Kasumi-1 (cell line): ENCODE results near the gene SND1.
A peak's percentile ranks its signal among the peaks of the same experiment; 100 is the strongest.

Experiments used
- DNase-seq, 2 experiments: peaks; one replicate each; lab custom pipeline; 2025; lab: John Stamatoyannopoulos, UW

Gene SND1

DNA sequence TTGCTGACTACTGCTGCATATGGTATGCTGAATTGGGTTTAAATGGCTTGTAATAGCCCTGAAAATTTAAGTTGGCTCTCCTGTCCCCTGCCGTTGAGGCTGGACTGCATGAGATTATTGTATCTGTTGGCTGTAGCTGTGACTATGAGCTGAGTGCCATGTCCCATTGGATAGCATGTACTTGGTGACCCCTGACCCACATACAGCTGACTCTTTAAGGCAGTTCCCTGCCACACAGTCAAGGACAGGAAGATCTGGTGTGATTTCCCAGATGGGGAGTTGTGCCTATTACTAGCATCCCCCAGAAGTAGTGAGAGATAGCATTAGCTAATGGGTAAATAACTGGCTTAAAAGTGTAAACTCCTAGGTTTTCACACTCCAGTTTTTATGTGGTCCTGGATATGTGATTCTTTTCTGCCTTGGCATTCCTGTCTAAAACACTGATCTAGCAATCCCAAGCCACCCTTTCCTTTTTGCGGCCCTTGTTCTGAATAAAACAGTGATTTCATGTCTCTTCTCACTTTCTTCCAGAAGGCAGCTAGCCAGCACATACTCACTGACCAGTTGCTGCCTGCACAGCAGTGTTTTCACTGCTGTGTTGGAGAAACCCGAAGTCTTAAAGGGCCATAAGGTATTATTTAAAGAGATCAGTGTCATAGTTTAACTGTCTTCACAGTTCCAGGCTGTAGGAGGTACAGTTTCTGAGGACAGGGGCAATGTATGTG lies 343.3 kb downstream of the SND1 start:
- no peak for DNase-seq

- no peak for DNase-seq
Observed at GRCh38 chr7:127995881-127996215, 343.9 kb downstream of the SND1 start.

DNA sequence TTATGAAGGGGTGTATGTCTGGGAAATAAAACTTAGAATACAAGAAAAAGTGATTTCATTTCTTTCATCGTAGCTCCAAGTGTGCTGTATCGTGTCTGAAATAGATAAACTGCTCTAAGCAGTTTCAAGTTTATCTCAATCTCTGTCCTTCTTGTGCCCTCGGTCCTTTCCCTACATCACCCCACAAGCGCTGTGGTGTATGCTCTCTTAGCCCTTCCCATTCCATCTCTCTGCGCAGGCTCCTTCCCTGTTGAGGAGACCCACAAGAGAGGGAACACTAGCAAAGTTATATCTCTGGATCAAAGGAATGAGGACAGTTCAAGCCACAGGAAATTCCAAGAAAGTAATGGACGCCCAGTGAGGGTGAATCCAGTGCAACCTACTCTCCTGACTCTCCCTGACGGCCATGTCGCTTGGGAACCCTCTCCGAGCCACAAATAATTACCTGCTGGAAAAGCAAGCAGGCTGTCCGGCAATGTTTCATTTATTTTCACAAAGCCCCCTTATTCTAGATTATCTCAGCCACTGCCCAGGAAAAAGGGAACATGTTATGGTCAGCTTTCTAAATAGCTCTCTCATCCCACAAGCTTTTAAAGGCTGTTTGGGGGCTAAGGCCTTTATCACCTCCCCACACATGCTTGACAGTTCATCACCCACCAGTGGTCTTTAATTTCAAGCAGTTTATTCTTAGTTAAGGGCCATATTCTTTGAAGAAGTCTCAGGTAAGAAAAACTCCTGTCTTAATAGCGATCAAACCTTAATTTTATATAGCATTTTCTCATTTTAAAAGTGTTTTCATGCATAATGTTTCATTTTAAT lies 344.5 kb downstream of the SND1 start:
- DNase-seq: no peak

GRCh38 chr7:127997226-127997922 lies 345.4 kb downstream of the SND1 start:
- DNase-seq: no peak

GRCh38 chr7:127998671-127999070 lies 346.7 kb downstream of the SND1 start:
- DNase-seq: no peak

DNA sequence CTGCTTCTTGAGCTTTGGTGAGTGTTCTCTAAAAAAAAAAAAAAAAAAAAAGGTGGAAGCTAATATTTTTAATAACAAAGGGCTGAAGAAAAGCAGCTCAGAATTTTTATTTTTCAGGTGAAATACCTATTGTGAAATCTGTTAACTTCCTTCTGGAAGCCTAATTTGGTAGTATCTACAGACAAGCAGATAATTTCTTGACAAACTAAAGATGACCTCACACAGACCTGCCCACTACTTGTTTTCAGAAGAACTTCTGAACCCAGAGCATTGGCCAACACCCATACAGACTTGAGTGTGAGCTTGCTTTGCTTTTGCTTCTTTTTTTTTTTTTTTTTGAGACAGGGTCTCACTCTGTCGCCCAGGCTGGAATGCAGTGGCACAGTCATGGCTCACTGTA lies 348.1 kb downstream of the SND1 start:
- DNase-seq: no peak

DNA sequence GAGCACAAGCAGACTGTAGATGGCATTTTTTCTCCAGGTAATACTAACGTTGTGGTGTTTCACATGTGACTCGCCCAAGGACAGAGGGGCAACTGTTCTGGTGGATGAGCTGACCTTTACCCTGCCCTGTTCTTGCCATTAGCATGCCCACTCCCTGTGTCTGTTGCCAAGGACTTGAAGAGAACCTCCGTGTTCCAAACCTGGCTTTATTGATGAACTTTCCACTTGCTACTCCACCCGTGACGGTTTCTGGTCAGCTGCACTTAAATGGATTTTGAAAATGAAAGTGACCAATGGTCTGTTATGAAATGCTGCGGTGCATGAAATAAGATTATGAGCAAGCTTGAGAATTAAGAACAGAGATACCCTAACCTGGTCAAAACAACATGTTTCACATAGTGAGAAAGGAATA lies 348.9 kb downstream of the SND1 start:
- DNase-seq: no peak

DNA sequence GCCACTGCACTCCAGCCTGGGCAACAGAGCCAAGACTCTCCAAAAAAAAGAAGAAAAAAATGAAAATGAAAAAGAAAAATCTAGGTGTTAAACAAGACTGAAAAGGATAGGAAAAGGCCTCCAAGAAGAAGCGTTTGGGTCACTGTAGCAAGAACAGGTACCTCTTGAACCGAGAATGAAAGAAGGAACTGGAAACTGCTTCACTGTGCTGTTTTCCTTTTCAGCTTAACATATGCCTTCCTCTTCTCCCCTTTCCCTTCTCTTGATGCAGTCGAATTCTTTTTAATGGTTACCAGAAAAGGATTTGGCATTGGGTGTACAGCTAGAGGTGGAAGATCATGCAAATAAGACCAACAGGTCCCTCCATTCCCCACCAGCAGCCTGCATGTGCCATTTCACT lies 351.2 kb downstream of the SND1 start:
- DNase-seq: no peak

DNA sequence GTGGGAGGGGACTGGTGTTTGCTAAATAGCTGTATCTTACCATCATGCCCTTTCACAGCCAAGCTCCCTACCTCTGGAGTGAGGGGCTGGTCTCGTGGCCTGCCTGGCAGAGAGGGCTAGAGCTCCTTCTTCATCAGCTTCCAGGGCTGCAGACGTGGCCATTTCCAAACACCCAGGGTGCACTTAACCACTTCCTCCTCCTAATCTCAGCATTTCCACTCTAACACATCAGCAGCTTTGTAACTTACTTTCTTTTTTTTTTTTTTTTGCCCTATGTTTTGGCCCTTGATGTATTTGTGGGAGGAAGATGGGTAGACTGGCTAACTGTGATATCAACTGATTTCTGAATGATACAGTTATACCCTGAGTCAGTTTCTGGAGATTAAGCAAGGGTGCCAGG lies 351.8 kb downstream of the SND1 start:
- no peak for DNase-seq

DNA sequence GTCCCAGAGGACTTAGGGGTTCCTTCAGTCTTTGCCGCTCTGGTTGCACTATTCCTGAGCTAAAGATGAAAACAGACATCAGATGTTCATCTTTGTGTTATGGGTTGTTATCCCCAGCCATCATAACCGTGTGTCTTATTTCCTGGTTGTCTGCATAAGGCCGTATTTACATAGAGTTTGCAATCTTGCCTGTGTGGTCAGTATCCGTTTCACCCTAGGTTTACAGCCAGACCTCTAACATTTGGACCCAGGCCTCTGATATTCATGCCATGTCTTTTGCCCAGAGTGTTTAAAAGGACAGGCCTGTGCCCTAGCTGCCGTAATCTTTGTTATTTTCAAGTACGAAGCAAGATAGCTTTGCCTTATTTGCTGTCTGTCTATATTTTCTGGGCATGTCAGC lies 352.6 kb downstream of the SND1 start:
- DNase-seq: no peak

- no peak for DNase-seq
Observed at GRCh38 chr7:128005117-128005516, 353.1 kb downstream of the SND1 start.

DNA sequence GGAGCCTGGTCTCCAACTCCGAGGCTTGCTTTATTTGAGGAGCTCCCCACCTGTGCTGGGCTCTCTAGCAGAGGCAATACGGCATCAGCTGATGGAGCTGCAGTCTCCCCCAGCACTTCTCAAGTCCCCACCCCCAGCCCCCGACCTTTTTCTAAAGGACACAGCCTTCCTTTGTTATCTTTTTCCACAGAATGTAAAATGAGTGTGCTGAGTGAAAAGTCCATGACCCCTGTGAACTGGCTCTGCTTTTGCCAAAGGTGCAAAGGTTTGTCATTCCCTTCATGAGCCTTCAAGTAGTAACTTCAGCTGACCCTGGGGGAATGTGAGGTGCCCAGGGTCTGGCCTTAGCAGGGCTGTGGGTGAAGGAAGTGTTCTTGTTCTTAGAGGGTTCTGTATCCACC lies 353.8 kb downstream of the SND1 start:
- no peak for DNase-seq

DNA sequence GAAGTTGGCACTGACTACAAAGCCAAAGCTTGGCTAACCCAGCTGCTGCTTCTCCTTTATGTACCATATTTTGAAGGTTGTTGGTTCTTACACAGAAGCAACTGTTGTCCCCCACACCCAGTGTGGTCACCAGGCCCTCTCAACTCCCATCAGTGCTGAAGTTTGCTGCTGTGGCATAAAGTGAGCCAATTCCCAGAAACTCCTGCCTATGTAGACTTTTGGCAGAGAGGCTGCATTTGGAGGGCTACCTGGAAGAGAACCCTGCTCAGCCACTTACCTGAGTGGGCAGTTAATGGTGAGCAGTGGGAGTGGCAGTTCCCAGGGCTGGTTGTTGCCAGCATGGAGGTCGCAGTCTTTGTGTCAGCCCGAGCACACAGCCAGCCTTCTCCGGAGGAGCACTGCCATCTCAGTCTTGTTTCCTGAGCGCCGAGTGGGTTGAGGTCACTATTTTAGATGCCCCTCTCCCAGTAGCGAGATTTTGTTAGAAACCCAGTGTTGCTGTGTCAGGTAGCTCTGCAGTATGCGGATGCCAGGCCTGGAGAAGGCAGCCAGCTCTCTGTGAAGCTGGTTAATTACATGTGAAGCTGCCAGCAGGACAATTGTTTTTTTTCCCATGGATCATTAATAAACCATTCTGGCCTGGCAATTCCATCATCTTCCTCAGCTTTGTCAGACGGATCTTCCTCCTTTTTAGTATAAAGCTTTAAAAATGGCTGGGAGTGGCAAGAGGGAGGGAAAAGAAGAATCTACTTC lies 354.7 kb downstream of the SND1 start:
- DNase-seq: no peak

DNA sequence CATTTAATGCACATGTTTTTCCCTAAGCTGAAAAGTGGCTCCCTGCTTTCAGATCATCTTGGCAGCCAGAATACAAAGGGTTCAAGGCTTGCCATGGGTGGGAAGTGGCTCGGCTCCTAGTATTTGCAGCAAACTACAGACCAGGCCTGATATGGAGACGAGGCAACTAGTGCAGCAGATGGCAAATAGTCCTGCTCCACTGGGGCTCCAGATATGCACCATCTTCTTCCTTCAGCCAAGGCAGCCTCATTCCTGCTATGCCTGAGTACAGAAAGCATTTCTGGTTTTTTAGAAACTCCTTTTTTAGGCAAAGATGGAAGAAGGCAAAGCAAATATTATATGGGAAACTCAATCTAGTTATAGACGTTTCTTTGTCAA lies 355.3 kb downstream of the SND1 start:
- DNase-seq: no peak

GRCh38 chr7:128008141-128008540 lies 356.1 kb downstream of the SND1 start:
- DNase-seq: no peak

DNA sequence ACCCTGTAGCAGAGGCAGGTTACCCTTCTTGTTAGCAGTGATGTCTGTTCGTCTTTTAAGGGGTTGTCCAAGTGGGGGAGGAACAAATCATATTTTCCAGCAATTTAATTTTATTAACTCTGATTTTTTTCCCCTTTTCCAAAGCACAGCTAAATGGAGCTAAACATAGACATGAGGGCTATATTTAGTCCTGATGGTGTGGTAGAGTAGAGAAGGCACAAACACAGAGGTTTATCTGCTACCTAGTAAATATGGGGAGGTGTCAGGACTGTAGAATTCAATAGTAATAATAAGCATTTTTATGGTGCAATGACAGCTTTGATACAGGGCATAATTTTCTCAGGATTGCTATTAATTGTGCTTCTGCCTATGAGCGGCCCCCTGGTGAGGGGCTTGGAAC lies 356.8 kb downstream of the SND1 start:
- no peak for DNase-seq

GRCh38 chr7:128010391-128011127 lies 358.6 kb downstream of the SND1 start:
- DNase-seq: peak in 1 of 2 experiments; percentile 7

GRCh38 chr7:128011131-128011661 lies 359.2 kb downstream of the SND1 start:
- DNase-seq: no peak

DNA sequence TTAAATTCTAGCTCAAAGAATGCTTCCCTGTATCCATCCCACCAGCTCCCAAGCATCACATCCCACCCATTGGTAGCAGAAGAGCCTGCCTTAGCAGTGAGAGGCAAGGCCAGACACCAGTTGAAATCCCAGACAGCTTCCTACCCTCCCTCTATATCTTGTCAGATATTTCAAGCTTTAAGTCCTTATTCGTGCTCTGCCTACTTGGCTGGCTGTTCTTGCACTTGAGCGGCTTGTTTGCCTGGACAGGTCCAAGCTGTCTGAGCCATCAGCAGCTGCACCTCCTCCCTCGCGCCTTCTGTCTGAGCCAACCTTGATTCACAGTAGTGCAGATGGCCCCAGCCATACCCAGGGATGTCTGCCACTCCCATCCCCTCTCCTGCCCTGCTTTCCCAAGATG lies 362.8 kb downstream of the SND1 start:
- DNase-seq: no peak

GRCh38 chr7:128017460-128017859 lies 365.5 kb downstream of the SND1 start:
- no peak for DNase-seq
